HEK293 (cell line): ENCODE measurements around the gene PIP5K1C.
"Not testable (repeated sequence)": the region's sequence is repeated elsewhere in the genome, so short reads cannot be mapped to it uniquely, and the experiment has no call there.

ENCODE experiments used
- CTCF ChIA-PET: fragments of 350-600 bp; formaldehyde crosslinking; extraction: SDS; loops from one replicate; lab custom pipeline; 2021; ENCODE audit warnings: antibody characterized with exemption; lab: Yijun Ruan, JAX
- POLR2A ChIA-PET: fragments of 300-600 bp; formaldehyde crosslinking; extraction: SDS; loops from one replicate; lab custom pipeline; 2020; ENCODE audit warnings: antibody characterized with exemption, inconsistent platforms; lab: Yijun Ruan, JAX
- H3K27ac ChIP-seq: fragments of 200-500 bp; sonication (Bioruptor generic); 2 replicates; pipeline ENCODE4 v1.5.1; 2014; ENCODE audit warnings: low read depth, low read length, control low read depth, inconsistent platforms; ENCODE audit errors: extremely low read depth
- H3K36me3 ChIP-seq, 2 experiments: fragments of 200-500 bp in 1 of 2; sonication (Bioruptor generic) in 1 of 2; 1 replicate in 1 of 2; 2 replicates in 1 of 2; pipeline ENCODE4 v1.5.1; 2014 to 2017; ENCODE audit warnings: inconsistent platforms in 2 of 2, low read length in 2 of 2; ENCODE audit not compliant: control insufficient read depth in 2 of 2, insufficient read depth in 1 of 2
- H3K4me1 ChIP-seq: fragments of 200-500 bp; sonication (Bioruptor generic); 2 replicates; pipeline ENCODE4 v1.5.1; 2014; ENCODE audit warnings: mild to moderate bottlenecking, low read length, inconsistent platforms; ENCODE audit not compliant: control insufficient read depth, insufficient read depth
- H3K4me3 ChIP-seq: 2 replicates; pipeline ENCODE4 v1.5.1; 2011; ENCODE audit warnings: low read depth, mild to moderate bottlenecking, control low read depth, low read length, moderate library complexity
- H3K9me3 ChIP-seq: fragments of 200-500 bp; sonication (Bioruptor generic); 2 replicates; pipeline ENCODE4 v1.5.1; 2014; ENCODE audit warnings: low read depth, low read length, inconsistent platforms; ENCODE audit not compliant: control insufficient read depth, insufficient read depth
- ZNF121 ChIP-seq: fragments of 450-650 bp; formaldehyde crosslinking; IDR thresholded peaks from 2 replicates; pipeline ENCODE4 v1.5.1; 2016; ENCODE audit warnings: missing biosample characterization, missing genetic modification characterization

Gene PIP5K1C

GRCh38 chr19:3584036-3584802 lies 116.0 kb downstream of the PIP5K1C start:
- H3K4me3 ChIP-seq, H3K36me3 ChIP-seq, H3K9me3 ChIP-seq, H3K27ac ChIP-seq, H3K4me1 ChIP-seq: not testable (repeated sequence)
- peak; percentile 65; the same call in 1 of the 2 replicates for TF ChIP-seq ZNF121 (tag by site-specific recombination)
- ChIA-PET POLR2A (interaction anchor here (2.2 kb wide), 1 partner anchor 10 kb away, joined by 13 read pairs; no protein-coding TSS in a partner anchor), CTCF (interaction anchor here (0.5 to 1.8 kb wide), 5 partner anchors 8 to 39 kb away, joined by 3 to 5 read pairs (median 3); no protein-coding TSS in a partner anchor)

- H3K4me3 ChIP-seq, H3K9me3 ChIP-seq, H3K27ac ChIP-seq, H3K36me3 ChIP-seq, H3K4me1 ChIP-seq: not testable (repeated sequence)
- CTCF ChIA-PET, result interaction anchor here (0.9 kb wide), 1 partner anchor 27 kb away, joined by 3 read pairs; no protein-coding TSS in a partner anchor
- TF ChIP-seq ZNF121 (tag by site-specific recombination), result peak; percentile 60; the same call in 1 of the 2 replicates
- POLR2A ChIA-PET, result interaction anchor here (0.6 to 1.3 kb wide), 3 partner anchors 11 to 30 kb away, joined by 3 to 4 read pairs (median 3); no protein-coding TSS in a partner anchor
Observed at GRCh38 chr19:3581792-3582191, 118.5 kb downstream of the PIP5K1C start.
